GM19372 (cell line): ENCODE results near the gene KIAA1755.

Source experiments
- ATAC-seq: cut with Tn5 transposase; IDR thresholded peaks from one replicate; pipeline ENCODE4 v1.9.1; 2021; ENCODE audit warnings: mild to moderate bottlenecking, low read depth, moderate library complexity; ENCODE audit not compliant: unreplicated experiment

KIAA1755 gene

GRCh38 chr20:38243709-38244020 is 16.9 kb downstream of the KIAA1755 start:
- ATAC-seq, result no peak

GRCh38 chr20:38242848-38243708 is 17.5 kb downstream of the KIAA1755 start:
- no peak for ATAC-seq

GRCh38 chr20:38241201-38241600 is 19.3 kb downstream of the KIAA1755 start:
- no peak for ATAC-seq

GRCh38 chr20:38239441-38239840 is 21.1 kb downstream of the KIAA1755 start:
- ATAC-seq, result no peak

- ATAC-seq, result no peak
Observed at GRCh38 chr20:38238829-38239228, 21.7 kb downstream of the KIAA1755 start.

GRCh38 chr20:38237381-38237780 is 23.2 kb downstream of the KIAA1755 start:
- ATAC-seq, result no peak

- no peak for ATAC-seq
Observed at GRCh38 chr20:38231531-38232121, 28.9 kb downstream of the KIAA1755 start.

GRCh38 chr20:38230957-38231526 is 29.5 kb downstream of the KIAA1755 start:
- ATAC-seq, result no peak

- no peak for ATAC-seq
Observed at GRCh38 chr20:38230253-38230551, 30.3 kb downstream of the KIAA1755 start.

GRCh38 chr20:38229376-38230252 is 30.9 kb downstream of the KIAA1755 start:
- ATAC-seq, result no peak

- ATAC-seq, result no peak
Observed at GRCh38 chr20:38228436-38228835, 32.1 kb downstream of the KIAA1755 start.

- no peak for ATAC-seq
Observed at GRCh38 chr20:38227420-38228360, 32.8 kb downstream of the KIAA1755 start.

- ATAC-seq, result no peak
Observed at GRCh38 chr20:38226553-38226952, 34.0 kb downstream of the KIAA1755 start.

GRCh38 chr20:38225900-38226263 is 34.7 kb downstream of the KIAA1755 start:
- no peak for ATAC-seq

GRCh38 chr20:38225240-38225899 is 35.2 kb downstream of the KIAA1755 start:
- no peak for ATAC-seq

- no peak for ATAC-seq
Observed at GRCh38 chr20:38224531-38224930, 36.0 kb downstream of the KIAA1755 start.

GRCh38 chr20:38223743-38224100 is 36.8 kb downstream of the KIAA1755 start:
- ATAC-seq, result no peak

GRCh38 chr20:38222923-38223742 is 37.4 kb downstream of the KIAA1755 start:
- ATAC-seq, result no peak
